HG02981 (cell line): Measurements from ENCODE around the gene PLXNA4.

Experiments
- ATAC-seq: cut with Tn5 transposase; IDR thresholded peaks from one replicate; pipeline ENCODE4 v1.9.1; 2021; ENCODE audit warnings: mild to moderate bottlenecking, moderate library complexity; ENCODE audit not compliant: unreplicated experiment

PLXNA4 gene

DNA sequence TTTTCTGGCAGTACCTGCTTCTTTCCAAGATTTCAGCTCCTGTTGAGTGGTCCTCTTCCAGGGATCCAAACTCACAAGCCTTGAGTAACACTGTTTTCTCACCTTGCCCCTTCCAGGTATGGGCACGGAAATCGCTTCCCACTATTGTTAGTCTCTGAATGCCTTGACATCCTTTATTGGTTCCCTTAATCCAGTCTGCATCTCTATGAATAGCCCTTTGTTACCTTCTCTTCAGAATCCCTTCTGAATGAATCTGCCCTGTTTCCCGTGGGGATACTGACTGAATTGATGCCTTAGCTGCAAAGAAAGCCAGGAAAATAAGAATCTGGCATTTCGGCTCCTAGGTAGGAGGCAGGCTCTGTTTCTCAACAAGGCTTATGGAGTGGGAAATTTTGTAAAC, 467.7 kb downstream of the PLXNA4 start:
- no peak for ATAC-seq

GRCh38 chr7:132106491-132106890, 469.8 kb downstream of the PLXNA4 start:
- ATAC-seq = no peak

GRCh38 chr7:132105096-132105495, 471.2 kb downstream of the PLXNA4 start:
- ATAC-seq = no peak

DNA sequence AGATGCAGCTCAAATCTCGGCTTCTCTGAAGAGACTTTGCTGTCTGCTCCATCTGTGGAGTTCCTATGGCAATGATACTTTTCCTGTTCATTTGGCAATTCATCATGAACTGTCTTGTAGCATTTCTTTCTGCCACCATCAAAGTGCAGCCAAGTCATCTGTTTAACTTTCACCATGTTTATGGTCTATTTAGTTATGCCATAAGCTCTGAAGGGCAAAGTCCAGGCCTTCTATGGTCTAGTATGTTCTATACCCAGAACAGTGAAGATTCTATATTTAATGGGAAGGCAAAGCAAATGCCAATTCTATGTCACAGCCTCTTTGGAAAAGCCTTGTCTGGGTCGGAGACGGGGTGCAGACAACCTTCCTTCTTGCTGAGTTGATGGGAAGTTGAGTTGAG, 472.6 kb downstream of the PLXNA4 start:
- ATAC-seq = no peak

- ATAC-seq = no peak
Measured at GRCh38 chr7:132102942-132103341, 473.3 kb downstream of the PLXNA4 start.

DNA sequence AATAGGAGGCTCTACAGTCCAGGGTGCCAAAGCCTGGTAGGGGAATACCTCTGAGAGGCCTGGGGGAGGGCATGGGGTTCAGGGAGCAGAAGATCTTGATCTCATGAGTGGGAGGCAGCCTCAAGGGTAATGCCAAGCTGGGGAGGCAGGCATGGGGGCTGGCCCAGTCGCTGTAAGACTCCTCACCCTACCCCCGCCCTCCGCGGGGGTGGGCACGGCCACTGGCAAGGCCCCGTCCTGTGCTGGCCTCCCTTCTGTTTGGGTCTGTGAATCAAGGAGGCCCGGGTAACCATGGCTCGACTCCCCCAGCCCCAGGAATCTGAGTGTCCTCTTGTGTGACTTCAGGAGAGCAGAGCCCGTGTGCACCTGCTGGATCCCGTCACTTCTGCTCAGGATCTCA, 473.9 kb downstream of the PLXNA4 start:
- no peak for ATAC-seq

GRCh38 chr7:132100981-132101380, 475.3 kb downstream of the PLXNA4 start:
- ATAC-seq = no peak

DNA sequence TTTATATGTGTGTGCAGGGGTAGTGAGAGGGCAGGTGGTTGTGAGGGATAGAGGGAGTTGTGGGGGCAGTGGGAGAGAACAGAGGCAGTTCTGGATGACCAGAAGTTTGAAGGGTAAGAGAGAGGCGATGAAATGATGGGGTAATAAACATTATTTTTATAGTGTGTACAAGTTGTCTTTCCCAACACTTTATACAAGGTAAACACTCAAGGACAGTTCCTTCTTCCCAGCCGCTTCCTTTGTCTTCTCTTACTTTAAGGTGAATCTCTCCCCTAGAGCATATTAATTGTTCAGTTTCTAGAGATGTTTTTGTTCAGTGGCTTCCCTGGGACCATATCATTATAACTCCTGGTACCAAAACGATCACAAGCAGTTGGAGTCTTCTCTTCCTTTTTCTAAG, 475.8 kb downstream of the PLXNA4 start:
- no peak for ATAC-seq

- no peak for ATAC-seq
Measured at GRCh38 chr7:132099163-132099562, 477.1 kb downstream of the PLXNA4 start.

GRCh38 chr7:132098327-132098726, 477.9 kb downstream of the PLXNA4 start:
- no peak for ATAC-seq

- ATAC-seq = no peak
Measured at GRCh38 chr7:132097550-132098134, 478.6 kb downstream of the PLXNA4 start.

GRCh38 chr7:132095111-132095765, 481.0 kb downstream of the PLXNA4 start:
- ATAC-seq = no peak

GRCh38 chr7:132092106-132092505, 484.2 kb downstream of the PLXNA4 start:
- ATAC-seq = no peak

DNA sequence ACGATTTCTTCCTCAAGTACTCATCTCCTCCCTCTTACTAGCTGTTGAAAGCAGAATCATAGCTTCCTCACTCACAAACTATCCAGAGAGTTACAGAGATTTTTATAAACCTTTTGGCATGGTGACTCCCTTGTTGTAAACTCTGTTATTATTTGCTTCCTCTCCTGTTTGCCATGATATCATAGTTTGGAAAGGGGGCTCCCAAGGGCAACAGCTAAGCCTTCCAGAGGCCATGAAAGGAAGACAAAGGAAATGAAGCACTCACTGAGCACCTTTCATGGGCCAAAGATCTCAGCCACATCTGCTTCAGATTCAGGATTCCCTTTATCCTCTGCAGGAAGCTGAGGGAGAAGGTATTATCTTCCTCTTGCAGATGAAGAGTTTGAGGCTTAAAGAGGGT, 484.6 kb downstream of the PLXNA4 start:
- no peak for ATAC-seq

- no peak for ATAC-seq
Measured at GRCh38 chr7:132090444-132090843, 485.8 kb downstream of the PLXNA4 start.

- no peak for ATAC-seq
Measured at GRCh38 chr7:132089356-132089755, 486.9 kb downstream of the PLXNA4 start.

DNA sequence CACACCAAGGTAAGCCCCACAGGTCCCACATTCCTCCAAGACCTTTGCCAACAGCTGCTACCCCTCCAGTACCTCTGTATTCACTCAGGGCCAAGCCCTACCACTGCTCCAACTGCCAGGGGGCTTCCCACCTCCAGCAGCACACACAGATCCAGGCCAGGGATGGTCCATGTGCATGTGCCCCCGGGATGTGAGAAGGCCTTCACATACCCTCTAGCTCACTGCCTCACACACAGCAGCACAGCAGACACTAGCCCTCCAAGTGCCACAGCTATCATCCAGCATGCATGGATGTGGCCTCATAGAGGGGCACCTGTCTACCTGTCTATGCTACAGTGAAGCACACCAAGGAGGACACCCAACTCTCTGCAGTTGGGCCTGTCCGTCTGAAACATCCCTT, 488.8 kb downstream of the PLXNA4 start:
- ATAC-seq = no peak

GRCh38 chr7:132084776-132085388, 491.4 kb downstream of the PLXNA4 start:
- no peak for ATAC-seq

DNA sequence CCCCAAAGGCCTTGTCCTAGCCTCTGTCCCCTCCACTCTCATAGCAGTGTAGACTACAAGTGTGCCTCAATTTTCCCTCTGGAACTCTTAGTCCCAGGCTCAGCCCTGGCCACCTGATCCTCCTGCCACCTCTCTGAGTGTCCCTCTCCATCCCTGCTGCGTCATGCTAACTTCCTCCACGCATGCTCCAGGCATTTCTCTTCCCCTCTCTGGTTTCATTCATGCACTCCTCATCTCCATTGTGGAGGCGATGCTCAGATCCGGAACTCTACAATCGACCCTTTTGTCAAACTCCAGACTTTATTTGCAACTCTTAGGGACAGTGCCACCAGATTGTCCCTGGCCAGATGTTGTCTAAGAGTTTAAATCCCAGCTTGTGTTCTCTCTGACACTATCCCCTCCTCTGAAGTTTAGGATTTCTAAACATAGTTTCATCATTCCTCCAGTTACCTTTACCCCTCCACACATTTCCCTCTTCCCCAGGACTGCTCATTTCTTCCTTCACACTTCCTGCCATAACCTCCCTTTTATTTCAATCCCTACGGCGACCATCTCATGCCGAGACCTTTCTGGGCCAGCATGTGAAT, 492.6 kb downstream of the PLXNA4 start:
- no peak for ATAC-seq

DNA sequence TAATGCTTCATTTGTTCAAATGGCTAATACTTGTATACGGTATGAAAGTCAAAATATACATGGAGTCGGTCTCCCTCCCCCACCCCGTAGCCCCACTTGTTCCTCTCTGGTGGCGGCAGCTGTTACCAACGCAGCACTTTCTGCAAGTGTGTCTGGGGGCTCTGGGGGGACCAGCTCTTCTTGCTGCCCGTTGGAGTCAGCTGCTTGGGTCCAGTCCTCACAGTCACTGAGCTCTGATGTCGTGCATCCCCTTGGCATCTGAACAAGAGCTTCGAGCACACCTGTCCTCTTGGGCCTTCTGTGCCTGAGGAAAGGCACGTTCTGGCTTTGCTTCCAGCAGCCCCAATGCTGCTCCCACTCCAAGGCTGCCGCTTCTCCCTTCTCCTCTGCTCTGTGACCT, 493.1 kb downstream of the PLXNA4 start:
- ATAC-seq = no peak

DNA sequence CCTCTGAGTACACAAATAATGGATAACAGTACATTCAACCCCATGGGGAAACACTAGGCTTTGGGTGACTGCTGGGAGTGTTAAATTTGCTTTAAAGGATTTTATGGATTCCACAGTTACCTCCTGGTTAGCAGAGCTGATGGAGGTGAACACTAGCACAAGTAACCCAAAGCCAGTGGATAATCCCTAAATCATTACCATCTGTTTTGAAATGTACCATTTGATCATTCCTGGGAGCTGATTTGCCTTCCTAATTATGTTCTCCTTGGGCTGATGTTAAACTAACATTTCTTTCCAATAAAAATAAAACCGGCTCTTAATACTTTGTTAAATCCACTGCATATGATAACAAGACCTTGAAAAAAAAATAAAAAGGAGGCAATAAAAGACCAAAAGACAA, 493.9 kb downstream of the PLXNA4 start:
- no peak for ATAC-seq

GRCh38 chr7:132081686-132082085, 494.6 kb downstream of the PLXNA4 start:
- ATAC-seq = no peak
